CD4-positive, alpha-beta T cell (primary cell): ENCODE results near the gene AMT. TPM values are rescaled to one million over a fixed set of nuclear protein-coding genes. Genes with fewer than 3 reads are reported as not detected.

Experiments
- ATAC-seq: fragments of 200-7000 bp; cut with Tn5 transposase; one replicate; pipeline ENCODE4 v1.10.0; 2022; ENCODE audit warnings: mild to moderate bottlenecking; ENCODE audit not compliant: poor library complexity
- CTCF ChIA-PET: fragments of 350-600 bp; sonication (Branson Sonifier 250); formaldehyde crosslinking; loops from one replicate; lab custom pipeline; 2021; ENCODE audit warnings: antibody characterized with exemption, inconsistent platforms; lab: Charles Lee
- POLR2A ChIA-PET: fragments of 350-600 bp; sonication (Branson Sonifier 250); formaldehyde crosslinking; loops from one replicate; lab custom pipeline; 2021; ENCODE audit warnings: antibody characterized with exemption, inconsistent platforms; lab: Charles Lee
- DNase-seq, 14 experiments: peaks; one replicate each; pipeline ENCODE4 v3.0.0-alpha.2; 2013 to 2020; ENCODE audit warnings: mixed read lengths in 2 of 14
- H3K27ac ChIP-seq, 2 donors: one replicate each; pipeline versions ENCODE4 v1.5.1 to v1.7.0; 2013; ENCODE audit warnings: low read length in 2 of 2, low read depth in 1 of 2, mild to moderate bottlenecking in 1 of 2
- H3K27me3 ChIP-seq, 2 experiments: 1 replicate in 1 of 2; 2 replicates in 1 of 2; pipeline versions ENCODE4 v1.6.1 to v1.7.0; 2013; ENCODE audit warnings: low read length in 2 of 2, control low read depth in 1 of 2, mild to moderate bottlenecking in 1 of 2, moderate library complexity in 1 of 2; ENCODE audit not compliant: insufficient read depth in 2 of 2, control insufficient read depth in 1 of 2
- H3K36me3 ChIP-seq: one replicate; pipeline ENCODE4 v1.6.1; 2013; ENCODE audit warnings: low read length, control low read depth; ENCODE audit not compliant: insufficient read depth
- H3K4me1 ChIP-seq: one replicate; pipeline ENCODE4 v1.6.1; 2013; ENCODE audit warnings: low read length, control low read depth; ENCODE audit not compliant: insufficient read depth
- H3K4me3 ChIP-seq: one replicate; pipeline ENCODE4 v1.5.1; 2013; ENCODE audit warnings: mild to moderate bottlenecking, low read length, moderate library complexity
- H3K9me3 ChIP-seq, 2 experiments: 1 replicate in 1 of 2; 2 replicates in 1 of 2; pipeline versions ENCODE4 v1.6.1 to v1.7.0; 2013; ENCODE audit warnings: low read length in 2 of 2, mild to moderate bottlenecking in 2 of 2, control low read depth in 1 of 2, moderate library complexity in 1 of 2; ENCODE audit not compliant: control insufficient read depth in 1 of 2, insufficient read depth in 1 of 2
- H3K27ac Mint-ChIP-seq: one replicate; pipeline ENCODE4 v1.8.0; 2020; ENCODE audit warnings: mixed read lengths
- H3K27me3 Mint-ChIP-seq: one replicate; pipeline ENCODE4 v1.8.0; 2021; ENCODE audit warnings: mixed read lengths
- H3K36me3 Mint-ChIP-seq: one replicate; pipeline ENCODE4 v1.8.0; 2021; ENCODE audit warnings: low read depth, mixed read lengths
- H3K4me1 Mint-ChIP-seq: one replicate; pipeline ENCODE4 v1.8.0; 2021; ENCODE audit warnings: low read depth, mixed read lengths
- H3K4me3 Mint-ChIP-seq: one replicate; pipeline ENCODE4 v1.8.0; 2020; ENCODE audit warnings: mild to moderate bottlenecking, mixed read lengths
- H3K9me3 Mint-ChIP-seq: one replicate; pipeline ENCODE4 v1.8.0; 2020; ENCODE audit warnings: mixed read lengths
- intact Hi-C, 2 experiments: fragments of 100-400 bp; cut with DNase I in 1 of 2; cut with micrococcal nuclease in 1 of 2; formaldehyde crosslinking; loops; one replicate each; pipeline versions ENCODE4 v1.15.1 to v1.9.0; 2023 to 2025; cut with DNase I, micrococcal nuclease
- total RNA-seq, 174 experiments: library from RNA in 2 of 174; stranded (reverse) in 2 of 174; gene quantifications; one replicate each; pipeline ENCODE4 v1.2.3 and lab custom pipeline; 2021 to 2026
- TF ChIP-seq, protein P1 (sequence below): fragments of 200-600 bp; IDR thresholded peaks from one replicate; pipeline ENCODE4 v1.8.0; 2022; ENCODE audit warnings: antibody characterized with exemption, mild to moderate bottlenecking

The AMT gene
- total RNA-seq, 2 experiments from 2014 or later: 10.5 to 12.7 TPM

DNA sequence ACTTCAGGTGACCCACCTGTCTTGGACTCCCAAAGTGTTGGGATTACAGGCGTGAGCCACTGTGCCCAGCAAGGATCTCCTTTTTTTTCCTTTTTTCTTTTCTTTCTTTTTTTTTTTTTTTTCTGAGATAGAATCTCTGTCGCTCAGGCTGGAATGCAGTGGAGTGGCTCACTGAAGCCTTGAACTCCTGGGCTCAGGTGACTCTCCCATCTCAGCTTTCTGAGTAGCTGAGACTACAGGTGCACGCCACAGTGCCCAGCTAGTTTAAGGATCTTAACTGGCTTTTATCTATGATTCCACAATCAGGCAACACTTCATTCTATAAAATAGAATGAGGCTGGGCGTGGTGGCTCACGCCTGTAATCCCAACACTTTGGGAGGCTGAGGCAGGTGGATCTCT, 23.1 kb upstream of the AMT start:
- Histone ChIP-seq H3K4me3 (no peak overlapping the region), H3K36me3 (no peaks in the 10 kb centered on the region), H3K9me3 (no peaks in the 10 kb centered on the region), H3K27ac (no peak overlapping the region), H3K4me1 (peaks cover 21% of the 10 kb centered on the region), H3K27me3 (no peaks in the 10 kb centered on the region)
- Mint-ChIP-seq H3K4me1 (peaks cover 14% of the 10 kb centered on the region), H3K27ac (no peak overlapping the region), H3K36me3 (no peaks in the 10 kb centered on the region), H3K4me3 (no peak overlapping the region), H3K9me3 (no peaks in the 10 kb centered on the region), H3K27me3 (no peaks in the 10 kb centered on the region)
- ATAC-seq (no peak), DNase-seq (no peak)
- intact Hi-C loops: loop anchor here in 1 of 2 experiments (10.0 kb wide), 1 partner anchor 461 kb away; no protein-coding TSS in a partner anchor
- POLR2A ChIA-PET: interaction anchor here (2.0 to 2.1 kb wide), 2 partner anchors 29 to 105 kb away, joined by 18 to 30 read pairs; partner anchors contain the start of gene USP4
- CTCF ChIA-PET: interaction anchor here (0.8 to 1.6 kb wide), 3 partner anchors 22 to 94 kb away, joined by 3 to 9 read pairs (median 4); no protein-coding TSS in a partner anchor
- TF ChIP-seq, protein P1, sequence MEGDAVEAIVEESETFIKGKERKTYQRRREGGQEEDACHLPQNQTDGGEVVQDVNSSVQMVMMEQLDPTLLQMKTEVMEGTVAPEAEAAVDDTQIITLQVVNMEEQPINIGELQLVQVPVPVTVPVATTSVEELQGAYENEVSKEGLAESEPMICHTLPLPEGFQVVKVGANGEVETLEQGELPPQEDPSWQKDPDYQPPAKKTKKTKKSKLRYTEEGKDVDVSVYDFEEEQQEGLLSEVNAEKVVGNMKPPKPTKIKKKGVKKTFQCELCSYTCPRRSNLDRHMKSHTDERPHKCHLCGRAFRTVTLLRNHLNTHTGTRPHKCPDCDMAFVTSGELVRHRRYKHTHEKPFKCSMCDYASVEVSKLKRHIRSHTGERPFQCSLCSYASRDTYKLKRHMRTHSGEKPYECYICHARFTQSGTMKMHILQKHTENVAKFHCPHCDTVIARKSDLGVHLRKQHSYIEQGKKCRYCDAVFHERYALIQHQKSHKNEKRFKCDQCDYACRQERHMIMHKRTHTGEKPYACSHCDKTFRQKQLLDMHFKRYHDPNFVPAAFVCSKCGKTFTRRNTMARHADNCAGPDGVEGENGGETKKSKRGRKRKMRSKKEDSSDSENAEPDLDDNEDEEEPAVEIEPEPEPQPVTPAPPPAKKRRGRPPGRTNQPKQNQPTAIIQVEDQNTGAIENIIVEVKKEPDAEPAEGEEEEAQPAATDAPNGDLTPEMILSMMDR: no peak

DNA sequence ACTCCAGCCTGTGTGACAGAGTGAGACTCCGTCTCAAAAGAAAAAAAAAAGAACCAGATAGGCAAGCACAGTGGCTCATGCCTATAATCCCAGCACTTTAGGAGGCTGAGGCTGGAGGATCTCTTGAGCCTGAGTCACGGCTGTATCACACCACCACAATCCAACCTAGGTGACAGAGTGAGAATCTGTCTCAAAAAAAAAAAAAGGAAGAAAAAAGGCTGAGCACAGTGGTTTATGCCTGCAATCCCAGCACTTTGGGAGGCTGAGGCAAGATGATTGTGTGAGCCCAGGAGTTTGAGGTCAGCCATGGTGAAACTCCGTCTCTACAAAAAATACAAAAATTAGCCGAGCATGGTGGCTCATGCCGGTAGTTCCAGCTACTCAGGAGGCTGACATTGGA, 12.5 kb upstream of the AMT start:
- Mint-ChIP-seq H3K4me3 (no peak overlapping the region), H3K9me3 (no peaks in the 10 kb centered on the region), H3K4me1 (peaks cover 4% of the 10 kb centered on the region), H3K36me3 (no peaks in the 10 kb centered on the region), H3K27ac (no peak overlapping the region), H3K27me3 (no peaks in the 10 kb centered on the region)
- no peaks in the 10 kb centered on the region for H3K36me3 ChIP-seq
- H3K4me3 ChIP-seq: no peak overlapping the region
- no peak overlapping the region for H3K27ac ChIP-seq
- ATAC-seq (no peak), DNase-seq (no peak)
- H3K9me3 ChIP-seq: no peaks in the 10 kb centered on the region
- POLR2A ChIA-PET: no interaction called here
- peaks cover 4% of the 10 kb centered on the region for H3K4me1 ChIP-seq
- intact Hi-C loops: no loop called here
- CTCF ChIA-PET: no interaction called here
- H3K27me3 ChIP-seq: no peaks in the 10 kb centered on the region
- TF ChIP-seq, protein P1: no peak

DNA sequence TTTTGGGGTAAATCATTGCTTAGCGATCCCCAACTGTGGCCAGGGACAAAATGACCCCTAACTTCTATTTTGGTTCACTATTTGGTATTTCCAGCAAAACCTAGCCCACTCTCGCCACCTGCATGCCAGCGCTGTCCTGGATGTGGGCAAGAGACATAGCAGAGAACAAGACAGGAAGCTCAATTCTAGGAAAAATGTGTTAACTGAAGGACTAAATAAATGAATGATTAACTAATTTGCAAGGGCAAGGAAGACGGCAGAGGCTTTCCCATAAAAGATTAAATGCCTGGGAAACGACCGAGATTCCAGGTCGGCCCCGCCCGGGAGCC, 6.4 kb upstream of the AMT start:
- Mint-ChIP-seq H3K9me3 (no peaks in the 10 kb centered on the region), H3K27me3 (no peaks in the 10 kb centered on the region), H3K27ac (peak overlapping the region; percentile 89), H3K4me3 (peak overlapping the region; percentile 95), H3K36me3 (peaks cover 20% of the 10 kb centered on the region), H3K4me1 (peaks cover 32% of the 10 kb centered on the region)
- ChIA-PET POLR2A (interaction anchor here (0.7 to 3.5 kb wide), 16 partner anchors 9 to 712 kb away, joined by 3 to 67 read pairs (median 5); partner anchors contain the start of genes ARIH2, DAG1, GPX1 and IP6K2), CTCF (interaction anchor here (0.5 to 1.9 kb wide), 9 partner anchors 13 to 257 kb away, joined by 3 to 11 read pairs (median 4); partner anchors contain the start of genes DAG1 and KLHDC8B)
- intact Hi-C loops: loop anchor here (1.0 to 5.0 kb wide), 4 partner anchors 16 to 91 kb away; partner anchors contain the start of genes TCTA (in 2 of the 2), DAG1 (in 1 of the 2) and USP4 (in 1 of the 2)
- peak; percentile 2 for ATAC-seq
- TF ChIP-seq, protein P1: no peak
- Histone ChIP-seq H3K4me1 (peaks cover 33% of the 10 kb centered on the region), H3K4me3 (peak overlapping the region; percentile 60), H3K27me3 (no peaks in the 10 kb centered on the region), H3K9me3 (no peaks in the 10 kb centered on the region), H3K27ac (peak overlapping the region; percentile 66 to 85), H3K36me3 (peaks cover 9% of the 10 kb centered on the region)
- peak in 2 of 14 experiments; percentile 24 to 32 for DNase-seq
